ENCODE measurements around the gene MAGEE1.

Gene MAGEE1

DNA sequence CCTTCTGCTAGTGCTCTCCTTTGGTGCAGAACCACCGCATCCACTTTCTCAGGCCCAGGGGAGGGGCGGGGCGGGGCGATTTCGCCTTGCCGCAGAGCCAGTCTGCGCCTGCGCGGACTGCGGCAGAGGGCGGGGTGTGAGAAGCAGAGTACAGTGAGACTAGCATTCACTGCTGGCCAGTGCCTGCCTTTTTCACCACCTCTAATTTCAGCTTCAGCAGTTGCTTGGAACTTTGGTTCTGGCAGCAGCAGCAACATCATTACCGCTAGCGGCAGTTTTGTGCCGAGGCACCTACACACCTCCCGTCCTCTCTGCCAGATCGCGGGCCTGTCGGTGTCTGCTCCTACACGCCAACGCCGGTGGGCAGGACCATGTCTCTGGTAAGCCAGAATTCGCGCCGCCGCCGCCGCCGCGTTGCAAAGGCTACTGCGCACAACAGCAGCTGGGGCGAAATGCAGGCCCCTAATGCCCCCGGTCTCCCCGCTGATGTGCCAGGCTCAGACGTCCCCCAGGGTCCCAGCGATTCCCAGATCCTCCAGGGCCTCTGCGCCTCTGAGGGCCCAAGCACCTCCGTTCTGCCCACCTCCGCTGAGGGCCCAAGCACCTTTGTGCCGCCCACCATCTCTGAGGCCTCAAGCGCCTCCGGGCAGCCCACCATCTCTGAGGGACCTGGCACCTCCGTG lies at the start of gene MAGEE1:
MAGEE1 (plus strand) TSS at position 151 of the 683 bp plus-strand sequence; CDS start at position 372, 221 bp downstream.
- DNase-seq = peak; percentile 76

GRCh38 chrX:76398970-76399369 lies 28.5 kb upstream of the MAGEE1 start:
- DNase-seq = no peak

GRCh38 chrX:76407795-76408194 lies 19.7 kb upstream of the MAGEE1 start:
- no peak for DNase-seq

GRCh38 chrX:76420237-76420636 lies 7.3 kb upstream of the MAGEE1 start:
- DNase-seq = no peak

GRCh38 chrX:76428243-76429130 lies 977 bp downstream of the MAGEE1 start:
- DNase-seq = peak; percentile 19

- no peak for DNase-seq
Observed at GRCh38 chrX:76433219-76433618, 5.7 kb downstream of the MAGEE1 start.

DNA sequence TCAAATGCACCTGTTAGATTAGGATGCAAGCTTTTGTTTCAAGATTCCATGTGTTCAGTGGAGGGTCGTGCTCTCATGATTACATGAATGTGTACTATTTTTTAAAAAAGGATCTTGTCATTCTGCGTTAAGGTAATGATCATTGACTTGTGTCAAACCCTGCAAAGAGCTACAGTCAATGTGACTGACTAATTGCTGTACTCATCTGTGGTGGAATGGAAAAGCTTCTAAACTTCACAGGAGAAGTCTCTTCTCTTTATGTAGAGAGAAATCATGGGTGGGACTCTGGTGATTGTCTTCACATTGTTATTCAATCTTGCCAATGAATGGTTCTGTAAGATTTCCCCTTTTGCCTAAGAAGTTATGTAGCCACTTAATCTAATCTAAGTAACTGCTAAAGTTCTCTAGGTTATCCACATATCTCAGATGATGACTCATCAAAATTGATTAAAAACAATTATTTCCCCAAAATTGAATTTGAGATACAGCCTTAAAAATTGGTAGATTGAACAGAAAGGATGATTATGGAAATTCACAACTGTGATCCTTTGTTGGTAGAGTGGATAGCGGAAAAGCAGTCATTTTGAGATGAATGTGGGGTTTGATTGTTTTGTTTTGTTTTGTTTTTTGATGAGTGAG lies 6.7 kb downstream of the MAGEE1 start:
- no peak for DNase-seq

DNA sequence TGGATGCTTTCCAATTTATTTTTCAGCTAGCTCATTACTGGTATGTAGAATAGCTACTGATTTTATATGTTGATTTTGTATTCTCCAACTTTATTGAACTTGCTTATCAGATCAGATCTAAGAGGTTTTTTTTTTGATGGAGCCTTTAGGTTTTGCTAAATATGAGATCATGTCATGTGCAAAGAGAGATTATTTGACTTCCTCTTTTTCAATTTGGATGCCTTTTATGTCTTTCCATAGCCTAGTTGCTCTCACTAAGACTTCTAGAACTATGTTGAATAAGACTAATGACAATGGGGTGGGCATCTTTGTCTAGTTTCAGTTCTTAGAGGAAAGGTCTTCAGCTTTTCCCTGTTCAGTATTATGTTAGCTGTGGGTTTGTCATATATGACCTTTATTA lies 11.7 kb downstream of the MAGEE1 start:
- no peak for DNase-seq

DNA sequence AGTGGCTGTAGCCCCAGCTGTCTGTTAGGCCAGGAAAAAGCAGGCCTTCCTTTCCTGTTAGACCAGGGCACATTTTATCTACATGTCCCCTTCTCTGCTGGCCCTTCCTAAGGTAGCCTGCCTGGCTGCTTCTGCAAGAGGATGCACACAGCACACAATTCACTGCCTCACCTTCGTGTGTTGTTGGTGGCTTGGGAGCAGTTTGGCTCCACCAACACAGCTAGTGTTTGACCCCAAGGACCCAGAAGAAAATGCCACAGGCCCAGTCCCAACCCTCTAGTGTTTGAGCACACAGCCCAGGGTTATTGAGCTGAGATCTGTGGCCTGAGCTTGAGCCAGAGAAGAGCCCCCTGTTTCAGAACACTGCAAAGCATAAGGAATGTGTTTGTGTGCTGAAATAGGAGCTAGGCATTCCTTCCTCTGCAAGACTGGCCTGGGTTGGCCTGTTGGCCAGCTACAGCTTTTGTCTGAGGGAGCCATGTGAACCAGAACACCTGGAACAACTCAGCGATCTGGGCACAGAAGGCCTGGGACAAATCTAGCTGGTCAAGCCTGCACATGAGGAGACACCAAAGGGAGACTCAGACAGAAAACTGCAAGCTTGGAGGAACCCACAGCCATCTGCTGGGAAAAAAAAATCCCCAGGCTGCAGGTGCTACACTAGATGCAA lies 26.4 kb downstream of the MAGEE1 start:
- DNase-seq = no peak

GRCh38 chrX:76454456-76454927 lies 27.0 kb downstream of the MAGEE1 start:
- DNase-seq = no peak

DNA sequence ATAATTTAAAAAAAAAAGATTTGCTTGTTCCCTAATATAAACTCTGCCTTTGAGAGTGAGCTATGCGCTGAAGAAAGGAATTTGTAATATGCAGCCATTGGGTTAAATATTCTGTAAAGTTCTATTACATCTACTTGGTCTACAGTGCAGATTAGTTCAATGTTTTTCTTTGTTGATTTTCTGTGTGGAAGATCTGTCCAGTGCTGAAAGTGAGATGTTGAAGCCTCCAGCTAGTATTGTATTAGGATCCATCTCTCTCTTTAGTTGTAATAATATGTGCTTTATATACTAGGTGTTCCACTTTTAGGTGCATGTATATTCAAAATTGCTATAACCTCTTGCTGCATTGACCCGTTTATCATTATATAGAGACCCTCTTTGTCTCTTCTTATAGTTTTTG lies 49.8 kb downstream of the MAGEE1 start:
- no peak for DNase-seq

Measured in activated CD4-positive, alpha-beta T cell treated with anti-CD3 and anti-CD28 coated beads, Interleukin-2, amount 50 U/mL, for 1 hour (primary cell).